Calu3 (cell line): ENCODE measurements around the gene MUC6. TPM values are rescaled to one million over a fixed set of nuclear protein-coding genes. Genes with fewer than 3 reads are reported as not detected.
A peak's percentile ranks its signal among the peaks of the same experiment; 100 is the strongest.

Experiments
- BruUV-seq: library from RNA; stranded (reverse); fragments of 400-500 nt; replicated peaks from 2 replicates; lab custom pipeline; 2021; lab: Mats Ljungman, UMichigan
- CTCF ChIA-PET: fragments of 300-600 bp; sonication (Branson Sonifier 250); formaldehyde crosslinking; loops from one replicate; lab custom pipeline; 2022; ENCODE audit warnings: antibody characterized with exemption; lab: Charles Lee
- DNase-seq: peaks from one replicate; pipeline ENCODE4 v3.0.0; 2022
- H3K27ac Mint-ChIP-seq: one replicate; pipeline ENCODE4 v1.8.0; 2022; ENCODE audit warnings: mixed read lengths; ENCODE audit not compliant: unreplicated experiment
- H3K27me3 Mint-ChIP-seq: one replicate; pipeline ENCODE4 v1.8.0; 2022; ENCODE audit warnings: mixed read lengths; ENCODE audit not compliant: unreplicated experiment
- H3K36me3 Mint-ChIP-seq: one replicate; pipeline ENCODE4 v1.8.0; 2022; ENCODE audit warnings: mild to moderate bottlenecking, moderate library complexity, mixed read lengths; ENCODE audit not compliant: insufficient read depth, unreplicated experiment
- H3K4me1 Mint-ChIP-seq: one replicate; pipeline ENCODE4 v1.8.0; 2022; ENCODE audit warnings: mild to moderate bottlenecking, low read depth, mixed read lengths; ENCODE audit not compliant: unreplicated experiment
- H3K4me3 Mint-ChIP-seq: one replicate; pipeline ENCODE4 v1.8.0; 2022; ENCODE audit warnings: mild to moderate bottlenecking, low read depth, moderate library complexity, mixed read lengths; ENCODE audit not compliant: unreplicated experiment
- H3K9me3 Mint-ChIP-seq: one replicate; pipeline ENCODE4 v1.8.0; 2022; ENCODE audit warnings: low read depth, mixed read lengths; ENCODE audit not compliant: unreplicated experiment
- intact Hi-C: fragments of 100-400 bp; cut with micrococcal nuclease; formaldehyde crosslinking; loops from one replicate; pipeline ENCODE4 v1.10.0; 2022; ENCODE audit not compliant: unreplicated experiment
- total RNA-seq: library from RNA; stranded (reverse); gene quantifications from 2 replicates; pipeline ENCODE4 v1.2.3, GENCODE V29; 2022
- TF ChIP-seq, protein P1 (sequence below): fragments of 200-600 bp; IDR thresholded peaks from one replicate; pipeline ENCODE4 v1.8.0; 2022; ENCODE audit warnings: antibody characterized with exemption; ENCODE audit not compliant: unreplicated experiment

Gene MUC6
- total RNA-seq, 1 experiment from 2014 or later = 0.73 TPM

DNA sequence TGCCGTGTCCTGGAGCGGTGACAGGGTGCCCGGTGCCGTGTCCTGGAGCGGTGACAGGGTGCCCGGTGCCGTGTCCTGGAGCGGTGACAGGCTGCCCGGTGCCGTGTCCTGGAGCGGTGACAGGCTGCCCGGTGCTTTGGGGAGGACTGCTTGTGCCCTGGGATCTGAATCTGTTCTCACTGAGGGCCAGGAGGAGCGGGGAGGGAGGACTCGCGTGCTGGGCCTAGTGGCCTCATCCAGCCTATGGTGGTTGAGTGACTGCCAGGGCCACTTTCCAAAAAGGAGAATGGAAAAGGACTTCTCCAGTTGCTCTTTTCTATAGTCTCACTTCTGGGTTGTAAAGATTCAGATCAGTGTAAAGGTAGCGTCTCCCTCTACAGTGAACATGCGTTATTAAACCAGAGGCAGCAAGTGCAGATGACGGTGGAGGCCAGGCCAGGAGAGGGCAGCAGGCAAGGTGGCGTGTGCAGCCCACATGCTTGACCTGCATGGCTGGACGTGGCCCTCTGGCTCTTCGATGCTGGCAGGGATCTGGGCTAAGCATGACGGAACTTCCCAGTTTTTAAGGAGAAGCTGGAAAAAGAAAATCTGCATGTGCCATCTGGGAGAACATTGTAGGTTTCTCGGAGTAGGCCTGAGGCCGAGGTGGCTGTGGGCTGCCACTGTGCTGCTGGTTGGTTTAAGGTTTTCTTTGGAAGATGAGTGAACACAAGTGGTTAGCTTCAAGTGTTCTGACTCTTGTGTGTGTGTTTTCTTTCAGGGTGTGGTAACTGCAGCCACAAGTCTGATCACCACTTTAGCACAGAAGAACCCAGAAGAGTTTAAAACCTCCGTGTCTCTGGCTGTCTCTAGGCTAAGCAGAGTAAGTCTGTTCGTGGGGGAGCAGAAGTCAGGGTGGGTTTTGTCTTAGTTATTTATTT is 55.8 kb downstream of the MUC6 start:
- no TSS peak for BruUV-seq
- TF ChIP-seq, protein P1, sequence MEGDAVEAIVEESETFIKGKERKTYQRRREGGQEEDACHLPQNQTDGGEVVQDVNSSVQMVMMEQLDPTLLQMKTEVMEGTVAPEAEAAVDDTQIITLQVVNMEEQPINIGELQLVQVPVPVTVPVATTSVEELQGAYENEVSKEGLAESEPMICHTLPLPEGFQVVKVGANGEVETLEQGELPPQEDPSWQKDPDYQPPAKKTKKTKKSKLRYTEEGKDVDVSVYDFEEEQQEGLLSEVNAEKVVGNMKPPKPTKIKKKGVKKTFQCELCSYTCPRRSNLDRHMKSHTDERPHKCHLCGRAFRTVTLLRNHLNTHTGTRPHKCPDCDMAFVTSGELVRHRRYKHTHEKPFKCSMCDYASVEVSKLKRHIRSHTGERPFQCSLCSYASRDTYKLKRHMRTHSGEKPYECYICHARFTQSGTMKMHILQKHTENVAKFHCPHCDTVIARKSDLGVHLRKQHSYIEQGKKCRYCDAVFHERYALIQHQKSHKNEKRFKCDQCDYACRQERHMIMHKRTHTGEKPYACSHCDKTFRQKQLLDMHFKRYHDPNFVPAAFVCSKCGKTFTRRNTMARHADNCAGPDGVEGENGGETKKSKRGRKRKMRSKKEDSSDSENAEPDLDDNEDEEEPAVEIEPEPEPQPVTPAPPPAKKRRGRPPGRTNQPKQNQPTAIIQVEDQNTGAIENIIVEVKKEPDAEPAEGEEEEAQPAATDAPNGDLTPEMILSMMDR = no peak
- no peak overlapping the region for H3K27ac Mint-ChIP-seq
- H3K36me3 Mint-ChIP-seq = peaks cover 33% of the 10 kb centered on the region
- intact Hi-C loops = no loop called here
- CTCF ChIA-PET = interaction anchor here (0.6 to 1.1 kb wide), 2 partner anchors 29 to 87 kb away, joined by 3 read pairs; no protein-coding TSS in a partner anchor
- no peak for DNase-seq
- no peaks in the 10 kb centered on the region for H3K9me3 Mint-ChIP-seq
- no peaks in the 10 kb centered on the region for H3K4me1 Mint-ChIP-seq
- no peaks in the 10 kb centered on the region for H3K27me3 Mint-ChIP-seq
- H3K4me3 Mint-ChIP-seq = no peak overlapping the region

DNA sequence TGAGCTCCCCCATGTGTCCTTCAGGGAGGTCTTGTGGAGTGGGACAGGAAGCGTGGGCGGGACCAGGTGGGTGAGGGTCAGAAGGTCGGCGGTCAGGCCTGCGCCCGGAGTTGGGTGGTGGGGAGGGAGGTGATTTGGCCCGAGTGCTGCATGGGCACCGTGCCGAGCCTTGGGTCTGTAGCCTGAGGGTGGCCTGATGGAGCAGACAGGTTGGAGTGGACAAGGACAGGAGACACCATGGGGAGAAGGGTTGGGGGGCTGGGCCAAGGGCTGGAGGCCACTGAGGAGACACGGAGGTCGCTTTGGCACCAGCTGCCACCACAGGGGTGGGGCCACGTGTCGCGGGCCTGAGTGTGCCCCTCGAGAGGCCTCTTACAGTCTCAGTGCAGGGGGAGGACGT is 57.7 kb downstream of the MUC6 start:
- CTCF ChIA-PET = no interaction called here
- Mint-ChIP-seq H3K4me1 (no peaks in the 10 kb centered on the region), H3K9me3 (no peaks in the 10 kb centered on the region)

DNA sequence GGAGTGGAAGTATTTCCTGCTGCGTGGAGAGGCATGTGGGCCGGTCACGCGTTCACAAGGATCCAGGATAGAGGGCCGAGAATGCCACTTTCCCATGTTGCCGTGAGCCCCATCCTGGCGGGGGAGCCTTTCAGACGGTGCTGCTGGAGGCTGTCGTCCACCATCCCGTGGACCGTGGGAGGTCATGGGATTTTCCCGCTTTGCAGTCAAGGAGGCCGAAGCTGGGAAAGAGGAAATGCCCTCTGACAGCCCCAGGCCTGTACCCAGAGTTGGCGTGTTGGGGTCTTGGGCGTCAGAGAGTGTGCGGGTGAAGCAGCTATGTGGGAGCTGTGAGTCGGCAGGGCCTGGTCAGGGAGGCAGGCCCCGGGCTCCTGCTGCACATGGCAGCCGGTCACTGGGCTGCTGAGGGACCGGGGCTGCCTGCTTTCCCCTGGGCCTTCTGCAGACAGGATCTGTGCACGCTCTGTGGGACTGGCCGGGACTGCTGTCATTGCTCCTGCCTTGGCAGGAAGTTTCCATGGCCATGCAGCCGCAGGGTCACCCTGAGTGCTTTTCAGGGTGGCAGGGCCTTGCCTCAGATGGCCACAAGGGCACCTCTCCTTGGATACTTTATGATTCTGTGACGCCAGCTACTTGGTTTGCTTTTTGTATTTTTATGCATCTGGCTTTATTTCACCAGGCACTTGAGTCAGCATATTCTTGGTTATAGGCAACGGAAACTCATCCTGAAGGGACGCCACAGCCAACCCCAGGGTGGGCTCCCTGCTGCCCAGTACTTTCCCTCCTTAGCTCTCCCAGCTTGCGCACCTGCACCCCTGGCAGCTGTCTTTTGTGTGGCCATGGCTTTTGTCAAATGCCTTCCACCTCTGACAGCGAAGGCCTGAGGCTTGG is 58.4 kb downstream of the MUC6 start:
- Mint-ChIP-seq H3K27ac (no peak overlapping the region), H3K4me3 (no peak overlapping the region), H3K27me3 (no peaks in the 10 kb centered on the region), H3K4me1 (no peaks in the 10 kb centered on the region), H3K36me3 (peaks cover 47% of the 10 kb centered on the region), H3K9me3 (no peaks in the 10 kb centered on the region)
- CTCF ChIA-PET = no interaction called here
- BruUV-seq = no TSS peak
- TF ChIP-seq, protein P1 = no peak
- intact Hi-C loops = no loop called here
- no peak for DNase-seq

More for the DNA sequence above, 57.7 kb downstream of the MUC6 start:
- no TSS peak for BruUV-seq
- H3K36me3 Mint-ChIP-seq = peaks cover 43% of the 10 kb centered on the region
- H3K27me3 Mint-ChIP-seq = no peaks in the 10 kb centered on the region
- TF ChIP-seq, protein P1 = no peak
- intact Hi-C loops = no loop called here
- no peak overlapping the region for H3K27ac Mint-ChIP-seq
- H3K4me3 Mint-ChIP-seq = no peak overlapping the region
- no peak for DNase-seq

DNA sequence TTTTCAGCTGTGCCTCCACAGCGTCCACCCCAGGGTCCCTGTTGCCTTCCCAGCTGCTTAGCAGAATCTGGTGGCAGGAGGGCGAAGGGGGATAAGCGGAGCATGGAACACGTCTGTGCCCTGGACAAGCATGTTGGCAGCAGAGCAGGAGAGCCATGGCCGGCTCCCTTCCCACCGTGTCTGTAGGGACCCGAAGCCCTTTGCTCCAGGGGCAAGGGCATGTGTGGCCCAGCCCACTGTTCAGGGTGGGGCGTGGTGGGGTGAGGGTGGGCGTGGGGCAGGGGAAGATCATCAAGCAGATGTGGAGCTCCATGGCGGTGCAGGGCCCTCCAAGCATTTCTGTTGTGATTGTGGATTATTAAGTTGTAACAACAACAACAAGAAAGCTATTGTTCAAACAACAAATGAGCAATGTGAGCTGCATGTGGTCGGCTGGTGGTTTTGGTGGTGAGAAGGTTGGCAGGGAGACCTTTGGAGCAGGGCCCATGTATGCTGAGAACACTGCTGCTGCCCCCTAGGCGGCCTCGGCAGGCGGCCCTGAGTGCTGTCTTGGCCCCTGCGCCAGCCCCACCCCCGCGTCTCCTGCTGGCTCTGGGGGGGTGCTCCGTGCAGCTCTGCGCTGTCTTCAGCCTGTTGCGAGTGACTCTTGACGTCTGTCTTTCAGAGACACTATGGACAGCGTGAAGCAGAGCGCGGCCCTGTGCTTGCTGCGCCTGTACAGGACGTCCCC is 59.9 kb downstream of the MUC6 start:
- TF ChIP-seq, protein P1 = no peak
- no TSS peak for BruUV-seq

More for the DNA sequence above, 59.9 kb downstream of the MUC6 start:
- Mint-ChIP-seq H3K27ac (peak overlapping the region; percentile 46), H3K4me3 (no peak overlapping the region), H3K9me3 (no peaks in the 10 kb centered on the region), H3K36me3 (peaks cover 55% of the 10 kb centered on the region), H3K27me3 (no peaks in the 10 kb centered on the region), H3K4me1 (no peaks in the 10 kb centered on the region)
- DNase-seq = no peak
- CTCF ChIA-PET = interaction anchor here (2.5 kb wide), 1 partner anchor 24 kb away, joined by 6 read pairs; no protein-coding TSS in a partner anchor
- intact Hi-C loops = no loop called here
